Smooth muscle cell (in vitro differentiated cells): ENCODE data around the gene DGKE. TPM values are rescaled to one million over a fixed set of nuclear protein-coding genes. Genes with fewer than 3 reads are reported as not detected.

Experiments
- DNase-seq: peaks from one replicate; lab custom pipeline; 2025; ENCODE audit not compliant: unreplicated experiment; lab: John Stamatoyannopoulos, UW
- H2AFZ ChIP-seq: fragments of 200-600 bp; sonication (generic); 2 replicates; pipeline ENCODE4 v1.6.0; 2016; ENCODE audit warnings: antibody characterized with exemption, low read depth, mild to moderate bottlenecking
- H3F3A ChIP-seq: fragments of 200-600 bp; sonication (generic); 2 replicates; pipeline ENCODE4 v1.6.0; 2017; ENCODE audit warnings: antibody characterized with exemption, low read depth
- H3K27ac ChIP-seq: fragments of 200-600 bp; sonication (generic); 2 replicates; pipeline ENCODE4 v1.5.1; 2016; ENCODE audit warnings: low read depth, mild to moderate bottlenecking
- H3K27me3 ChIP-seq: fragments of 200-600 bp; sonication (generic); 2 replicates; pipeline ENCODE4 v1.6.1; 2016; ENCODE audit warnings: low read depth, mild to moderate bottlenecking
- H3K36me3 ChIP-seq: fragments of 200-600 bp; sonication (generic); 2 replicates; pipeline ENCODE4 v1.5.1; 2016; ENCODE audit warnings: low read depth
- H3K4me1 ChIP-seq: fragments of 200-600 bp; sonication (generic); 2 replicates; pipeline ENCODE4 v1.5.1; 2016; ENCODE audit warnings: low read depth
- H3K4me2 ChIP-seq: fragments of 200-600 bp; sonication (generic); 2 replicates; pipeline ENCODE4 v1.6.0; 2016; ENCODE audit warnings: mild to moderate bottlenecking
- H3K4me3 ChIP-seq: fragments of 200-600 bp; sonication (generic); 2 replicates; pipeline ENCODE4 v1.5.1; 2016; ENCODE audit warnings: mild to moderate bottlenecking
- H3K79me2 ChIP-seq: fragments of 200-600 bp; sonication (generic); 2 replicates; pipeline ENCODE4 v1.6.0; 2016; ENCODE audit warnings: low read depth, mild to moderate bottlenecking
- H3K9ac ChIP-seq: fragments of 200-600 bp; sonication (generic); 2 replicates; pipeline ENCODE4 v1.6.0; 2016; ENCODE audit warnings: low read depth
- H3K9me3 ChIP-seq: fragments of 200-600 bp; sonication (generic); replicated peaks from 2 replicates; pipeline ENCODE4 v1.5.1; 2016; ENCODE audit warnings: low read depth
- H4K20me1 ChIP-seq: fragments of 200-600 bp; sonication (generic); 2 replicates; pipeline ENCODE4 v1.6.0; 2016; ENCODE audit warnings: low read depth
- CTCF ChIP-seq: fragments of 200-600 bp; sonication (generic); IDR thresholded peaks from 2 replicates; pipeline ENCODE4 v1.5.1; 2017; ENCODE audit warnings: borderline replicate concordance, mild to moderate bottlenecking, antibody characterized with exemption; ENCODE audit not compliant: insufficient read depth, poor library complexity, severe bottlenecking
- WGBS: methylation state at CpG from one replicate; pipeline ENCODE4 v1.1.7; 2016; ENCODE audit warnings: low lambda C conversion rate; 5-methylcytosine and 5-hydroxymethylcytosine counted together
- polyA plus RNA-seq: library from polyadenylated mRNA; unstranded; fragments of >200 nt; fragmentation: Nextera tagmentation; extraction: Ambion mirVana; gene quantifications from 2 replicates; pipeline ENCODE4 v1.2.1, GENCODE V29; 2016
- total RNA-seq: library from RNA; depleted of rRNA; stranded (reverse); fragments of >200 nt; gene quantifications from 2 replicates; pipeline ENCODE4 v1.2.3, GENCODE V29; 2014

DGKE gene
- total and polyA plus RNA-seq, 2 experiments from 2014 or later: 1.2 to 5.9 TPM

GRCh38 chr17:56807723-56808122 is 26.2 kb upstream of the DGKE start:
- TF ChIP-seq CTCF: no peak
- no peaks in the 10 kb centered on the region for H3K27me3 ChIP-seq
- no peak overlapping the region for H2AFZ ChIP-seq
- H3K9ac ChIP-seq: no peak overlapping the region
- no peaks in the 10 kb centered on the region for H3K36me3 ChIP-seq
- no peak overlapping the region for H3K27ac ChIP-seq
- H3K4me3 ChIP-seq: no peak overlapping the region
- no peaks in the 10 kb centered on the region for H3K79me2 ChIP-seq
- no peaks in the 10 kb centered on the region for H3K4me1 ChIP-seq
- no peaks in the 10 kb centered on the region for H3F3A ChIP-seq
- H3K9me3 ChIP-seq: no peaks in the 10 kb centered on the region
- no peak overlapping the region for H3K4me2 ChIP-seq
- no peaks in the 10 kb centered on the region for H4K20me1 ChIP-seq
- 96% methylated on average over 3 of the region's 3 CpGs for WGBS
- DNase-seq: no peak

GRCh38 chr17:56808503-56808902 is 25.4 kb upstream of the DGKE start:
- DNase-seq: no peak
- Histone ChIP-seq H3K4me2 (no peak overlapping the region), H3K27ac (no peak overlapping the region), H3K27me3 (no peaks in the 10 kb centered on the region), H3K4me3 (no peak overlapping the region), H3K36me3 (no peaks in the 10 kb centered on the region), H3K9ac (no peak overlapping the region), H3K9me3 (no peaks in the 10 kb centered on the region), H2AFZ (no peak overlapping the region), H3K79me2 (no peaks in the 10 kb centered on the region), H3K4me1 (no peaks in the 10 kb centered on the region), H3F3A (no peaks in the 10 kb centered on the region), H4K20me1 (no peaks in the 10 kb centered on the region)
- TF ChIP-seq CTCF: no peak
- WGBS: 89% methylated on average over 3 of the region's 3 CpGs

GRCh38 chr17:56809106-56809819 is 24.7 kb upstream of the DGKE start:
- no peak overlapping the region for H3K4me3 ChIP-seq
- H3K9ac ChIP-seq: no peak overlapping the region
- no peak overlapping the region for H3K4me2 ChIP-seq
- no peak for TF ChIP-seq CTCF
- no peaks in the 10 kb centered on the region for H3K27me3 ChIP-seq
- H2AFZ ChIP-seq: no peak overlapping the region
- H4K20me1 ChIP-seq: no peaks in the 10 kb centered on the region
- no peak overlapping the region for H3K27ac ChIP-seq
- H3K4me1 ChIP-seq: no peaks in the 10 kb centered on the region
- H3K79me2 ChIP-seq: no peaks in the 10 kb centered on the region
- DNase-seq: no peak
- WGBS: 95% methylated on average over 7 of the region's 9 CpGs
- H3F3A ChIP-seq: no peaks in the 10 kb centered on the region
- H3K36me3 ChIP-seq: no peaks in the 10 kb centered on the region
- H3K9me3 ChIP-seq: no peaks in the 10 kb centered on the region

GRCh38 chr17:56809820-56810179 is 24.2 kb upstream of the DGKE start:
- Histone ChIP-seq H3K36me3 (no peaks in the 10 kb centered on the region), H3K27ac (no peak overlapping the region), H3K4me3 (no peak overlapping the region), H3K27me3 (no peaks in the 10 kb centered on the region), H4K20me1 (no peaks in the 10 kb centered on the region), H3K4me2 (no peak overlapping the region), H3F3A (no peaks in the 10 kb centered on the region), H3K79me2 (no peaks in the 10 kb centered on the region), H3K9me3 (no peaks in the 10 kb centered on the region), H2AFZ (no peak overlapping the region), H3K4me1 (no peaks in the 10 kb centered on the region), H3K9ac (no peak overlapping the region)
- no peak for TF ChIP-seq CTCF
- WGBS: 100% methylated on average over 1 of the region's 1 CpG
- no peak for DNase-seq
